NCI-H2107 treated with DMSO at 0.1 percent for 48 hours (cell line): Measurements from ENCODE around the gene CLPTM1.
A peak's percentile ranks its signal among the peaks of the same experiment; 100 is the strongest.

ENCODE experiments used
- DNase-seq: peaks from one replicate; lab custom pipeline; 2025; ENCODE audit not compliant: unreplicated experiment; lab: John Stamatoyannopoulos, UW

CLPTM1 gene

GRCh38 chr19:45008552-45008951 lies 53.4 kb downstream of the CLPTM1 start:
- DNase-seq: no peak

GRCh38 chr19:45009625-45010255 lies 54.6 kb downstream of the CLPTM1 start:
- no peak for DNase-seq

GRCh38 chr19:45010306-45010705 lies 55.1 kb downstream of the CLPTM1 start:
- no peak for DNase-seq

GRCh38 chr19:45011959-45012358 lies 56.8 kb downstream of the CLPTM1 start:
- no peak for DNase-seq

- peak; percentile 31 for DNase-seq
Measured at GRCh38 chr19:45016388-45017314, 61.5 kb downstream of the CLPTM1 start.

GRCh38 chr19:45019187-45019586 lies 64.0 kb downstream of the CLPTM1 start:
- DNase-seq: no peak

GRCh38 chr19:45020071-45020470 lies 64.9 kb downstream of the CLPTM1 start:
- DNase-seq: no peak

- no peak for DNase-seq
Measured at GRCh38 chr19:45021971-45022370, 66.8 kb downstream of the CLPTM1 start.

- no peak for DNase-seq
Measured at GRCh38 chr19:45023048-45023447, 67.9 kb downstream of the CLPTM1 start.

GRCh38 chr19:45025264-45025663 lies 70.1 kb downstream of the CLPTM1 start:
- DNase-seq: no peak

- DNase-seq: no peak
Measured at GRCh38 chr19:45027371-45027770, 72.2 kb downstream of the CLPTM1 start.

GRCh38 chr19:45030825-45031224 lies 75.6 kb downstream of the CLPTM1 start:
- DNase-seq: no peak

- DNase-seq: no peak
Measured at GRCh38 chr19:45032421-45032820, 77.2 kb downstream of the CLPTM1 start.

GRCh38 chr19:45035755-45036154 lies 80.6 kb downstream of the CLPTM1 start:
- DNase-seq: no peak

GRCh38 chr19:45037393-45038169 lies 82.4 kb downstream of the CLPTM1 start:
- no peak for DNase-seq

- DNase-seq: peak; percentile 69
Measured at GRCh38 chr19:45038931-45039893, 84.0 kb downstream of the CLPTM1 start, which contains the start of gene CLASRP. Gene CLASRP (plus strand): TSS chr19:45039045. CDS start chr19:45040213, 1,168 bp downstream.

GRCh38 chr19:45040059-45040771 lies 85.0 kb downstream of the CLPTM1 start:
- no peak for DNase-seq

GRCh38 chr19:45041125-45041524 lies 85.9 kb downstream of the CLPTM1 start:
- DNase-seq: no peak
